Coronary artery (tissue), 2 donors: ENCODE data around the gene FBXW4.

Experiments used
- DNase-seq: peaks from one replicate; pipeline ENCODE4 v3.0.0-alpha.2; 2017; ENCODE audit warnings: low spot score
- H3K27ac ChIP-seq, 2 donors: fragments of 200-600 bp; sonication (generic); one replicate each; pipeline ENCODE4 v1.5.1; 2016 to 2019
- H3K4me3 ChIP-seq: fragments of 200-600 bp; sonication (generic); 2 replicates; pipeline ENCODE4 v1.5.1; 2016; ENCODE audit warnings: mild to moderate bottlenecking, moderate library complexity
- TF ChIP-seq, protein P1 (sequence below): fragments of 200-600 bp; sonication (generic); IDR thresholded peaks from one replicate; pipeline ENCODE4 v1.5.1; 2019; ENCODE audit warnings: antibody characterized with exemption

FBXW4 gene, protein sequence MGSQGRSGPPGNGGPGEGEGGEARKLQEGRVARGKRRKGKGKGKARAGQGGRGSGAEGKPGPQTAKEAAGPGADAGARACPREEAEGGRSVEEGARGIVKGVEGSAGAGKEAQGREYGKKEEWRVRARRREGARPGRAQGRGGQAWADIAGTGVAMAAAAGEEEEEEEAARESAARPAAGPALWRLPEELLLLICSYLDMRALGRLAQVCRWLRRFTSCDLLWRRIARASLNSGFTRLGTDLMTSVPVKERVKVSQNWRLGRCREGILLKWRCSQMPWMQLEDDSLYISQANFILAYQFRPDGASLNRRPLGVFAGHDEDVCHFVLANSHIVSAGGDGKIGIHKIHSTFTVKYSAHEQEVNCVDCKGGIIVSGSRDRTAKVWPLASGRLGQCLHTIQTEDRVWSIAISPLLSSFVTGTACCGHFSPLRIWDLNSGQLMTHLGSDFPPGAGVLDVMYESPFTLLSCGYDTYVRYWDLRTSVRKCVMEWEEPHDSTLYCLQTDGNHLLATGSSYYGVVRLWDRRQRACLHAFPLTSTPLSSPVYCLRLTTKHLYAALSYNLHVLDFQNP

DNA sequence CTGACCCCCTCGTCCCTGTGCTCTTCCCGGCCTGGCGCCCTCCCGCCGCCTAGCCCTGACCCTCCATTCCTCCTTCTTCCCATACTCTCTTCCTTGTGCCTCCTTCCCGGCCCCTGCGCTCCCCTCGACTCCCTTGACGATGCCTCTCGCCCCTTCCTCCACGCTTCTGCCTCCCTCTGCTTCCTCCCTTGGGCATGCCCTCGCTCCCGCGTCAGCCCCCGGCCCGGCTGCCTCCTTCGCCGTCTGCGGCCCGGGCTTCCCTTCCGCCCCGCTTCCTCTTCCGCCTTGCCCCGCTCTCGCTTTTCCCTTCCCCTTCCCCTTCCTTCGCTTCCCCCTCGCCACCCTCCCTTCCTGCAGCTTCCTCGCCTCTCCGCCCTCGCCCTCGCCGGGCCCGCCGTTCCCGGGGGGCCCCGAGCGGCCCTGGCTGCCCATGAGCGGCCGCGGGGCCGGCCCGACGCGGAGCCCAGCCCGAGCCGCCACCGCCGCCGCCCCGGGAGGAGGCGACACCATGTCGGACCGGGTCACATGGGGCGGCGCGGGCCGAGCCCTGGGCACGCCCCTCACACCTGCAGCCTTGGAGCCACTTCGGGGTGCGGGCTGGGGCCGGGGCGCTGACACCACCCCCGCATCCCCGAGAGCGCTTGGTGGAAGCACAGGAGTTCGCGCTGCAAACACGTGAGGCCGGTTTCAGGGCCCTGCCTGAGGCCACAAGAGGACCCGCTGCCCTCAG is at the start of gene FBXW4:
Gene FBXW4, minus strand, starts transcription at position 497 of the 730 bp plus-strand sequence. Its CDS starts 65 bp downstream, at position 432.
- peak; percentile 77 for DNase-seq
- H3K4me3 ChIP-seq: peak within 1 kb of the TSS; percentile 88
- TF ChIP-seq, protein P1, sequence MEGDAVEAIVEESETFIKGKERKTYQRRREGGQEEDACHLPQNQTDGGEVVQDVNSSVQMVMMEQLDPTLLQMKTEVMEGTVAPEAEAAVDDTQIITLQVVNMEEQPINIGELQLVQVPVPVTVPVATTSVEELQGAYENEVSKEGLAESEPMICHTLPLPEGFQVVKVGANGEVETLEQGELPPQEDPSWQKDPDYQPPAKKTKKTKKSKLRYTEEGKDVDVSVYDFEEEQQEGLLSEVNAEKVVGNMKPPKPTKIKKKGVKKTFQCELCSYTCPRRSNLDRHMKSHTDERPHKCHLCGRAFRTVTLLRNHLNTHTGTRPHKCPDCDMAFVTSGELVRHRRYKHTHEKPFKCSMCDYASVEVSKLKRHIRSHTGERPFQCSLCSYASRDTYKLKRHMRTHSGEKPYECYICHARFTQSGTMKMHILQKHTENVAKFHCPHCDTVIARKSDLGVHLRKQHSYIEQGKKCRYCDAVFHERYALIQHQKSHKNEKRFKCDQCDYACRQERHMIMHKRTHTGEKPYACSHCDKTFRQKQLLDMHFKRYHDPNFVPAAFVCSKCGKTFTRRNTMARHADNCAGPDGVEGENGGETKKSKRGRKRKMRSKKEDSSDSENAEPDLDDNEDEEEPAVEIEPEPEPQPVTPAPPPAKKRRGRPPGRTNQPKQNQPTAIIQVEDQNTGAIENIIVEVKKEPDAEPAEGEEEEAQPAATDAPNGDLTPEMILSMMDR: no peak
- H3K27ac ChIP-seq: peak within 1 kb of the TSS; percentile 99

DNA sequence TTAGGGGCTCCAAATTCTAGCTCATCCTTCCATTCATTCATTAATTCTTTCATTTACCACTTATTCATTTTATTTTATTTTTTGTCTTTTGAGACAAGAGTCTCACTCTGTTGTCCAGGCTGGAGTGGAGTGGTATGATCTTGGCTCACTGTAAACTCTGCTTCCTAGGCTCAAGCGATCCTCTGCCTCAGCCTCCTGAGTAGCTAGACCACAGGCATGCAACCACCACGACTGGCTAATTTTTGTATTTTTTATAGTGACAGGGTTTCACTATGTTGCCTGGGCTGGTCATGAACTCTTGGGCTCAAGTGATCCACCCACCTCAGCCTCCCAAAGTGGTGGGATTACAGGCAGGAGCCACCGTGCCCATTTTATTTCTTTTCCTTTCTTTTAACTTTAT is 49.3 kb upstream of the FBXW4 start:
- DNase-seq: no peak
- Histone ChIP-seq H3K27ac (no peak overlapping the region), H3K4me3 (no peak overlapping the region)
- TF ChIP-seq, protein P1: no peak

DNA sequence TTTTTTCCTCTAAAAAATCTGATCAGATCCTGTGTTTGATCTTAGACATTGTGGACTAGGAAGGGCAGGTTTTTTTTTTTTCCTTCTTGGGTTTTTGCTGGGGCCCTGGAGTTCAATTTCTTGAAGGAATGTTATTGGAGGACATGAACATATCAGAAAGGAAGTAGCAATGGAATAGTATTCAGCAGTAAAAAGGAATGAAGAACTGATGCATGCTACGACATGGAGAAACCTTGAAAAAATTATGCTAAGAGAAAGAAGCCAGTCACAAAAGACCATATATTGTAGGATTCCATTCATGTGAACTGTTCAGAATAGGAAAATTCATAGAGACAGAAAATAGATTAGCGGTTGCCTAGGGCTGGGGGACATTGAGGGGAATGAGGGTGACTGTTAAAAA is 47.0 kb upstream of the FBXW4 start:
- no peak for DNase-seq
- H3K4me3 ChIP-seq: no peak overlapping the region
- TF ChIP-seq, protein P1: no peak
- H3K27ac ChIP-seq: no peak overlapping the region

DNA sequence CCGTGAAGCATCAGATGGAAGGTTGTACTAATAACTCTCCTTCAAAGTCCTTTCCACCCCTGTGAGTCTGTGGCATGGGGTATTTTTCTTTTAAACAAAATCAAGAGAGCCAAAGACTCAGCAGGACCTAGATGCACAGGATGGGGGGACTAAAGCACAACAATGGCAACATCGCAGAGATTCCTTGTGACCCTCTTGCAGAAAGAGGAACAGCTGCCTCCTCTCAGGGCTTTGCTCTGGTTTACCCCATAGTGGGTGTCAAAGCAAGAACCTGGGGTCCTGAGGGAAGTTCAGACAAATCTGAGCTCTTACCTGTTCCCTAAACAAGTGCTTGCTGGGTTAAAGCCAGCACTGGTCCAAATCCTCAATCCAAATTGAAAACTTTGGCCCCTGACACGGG is 41.7 kb upstream of the FBXW4 start:
- TF ChIP-seq, protein P1: no peak
- no peak for DNase-seq
- Histone ChIP-seq H3K4me3 (no peak overlapping the region), H3K27ac (no peak overlapping the region)

DNA sequence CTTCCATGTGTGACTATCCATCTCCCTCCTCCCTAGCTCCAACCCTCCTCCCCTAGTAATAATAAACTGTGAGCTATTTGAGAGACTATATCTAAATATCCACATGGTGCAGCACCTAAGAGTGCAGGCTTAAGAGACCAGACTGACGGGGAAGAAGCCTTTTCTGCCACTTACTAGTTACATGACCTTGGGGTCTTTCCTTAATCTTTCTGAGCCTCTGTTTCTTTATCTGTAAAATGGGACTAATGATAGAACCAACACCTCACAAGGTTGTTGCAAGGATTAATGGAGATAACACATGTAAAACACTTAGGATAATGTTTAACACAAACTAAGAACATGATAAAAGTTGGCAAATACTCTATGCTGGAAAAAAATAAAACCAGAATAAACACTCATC is 37.1 kb upstream of the FBXW4 start:
- H3K4me3 ChIP-seq: no peak overlapping the region
- DNase-seq: no peak
- TF ChIP-seq, protein P1: no peak
- no peak overlapping the region for H3K27ac ChIP-seq

DNA sequence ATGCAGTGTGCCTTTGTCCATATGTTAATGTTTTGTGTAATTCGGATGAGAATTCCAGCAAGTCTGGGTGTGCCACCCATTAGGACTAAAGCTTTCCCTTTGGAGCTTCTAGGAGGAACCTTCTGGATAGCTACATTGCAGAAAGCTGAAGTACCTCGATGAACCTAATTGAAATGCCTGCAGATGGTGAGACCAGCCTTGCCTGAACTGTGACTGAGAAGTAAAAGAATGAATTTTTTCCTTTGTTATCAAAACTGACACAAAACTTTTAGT is 31.1 kb upstream of the FBXW4 start:
- no peak overlapping the region for H3K27ac ChIP-seq
- DNase-seq: no peak
- no peak overlapping the region for H3K4me3 ChIP-seq
- TF ChIP-seq, protein P1: no peak
